WTC11 (cell line): Measurements from ENCODE around the gene CLNK. TPM values are rescaled to one million over a fixed set of nuclear protein-coding genes. Genes with fewer than 3 reads are reported as not detected.

Source experiments
- ATAC-seq: fragments of 200-7000 bp; cut with Tn5 transposase; 2 replicates; pipeline ENCODE4 v1.10.0; 2021; ENCODE audit warnings: mild to moderate bottlenecking, moderate library complexity
- CTCF ChIA-PET: fragments of 300-600 bp; sonication (Branson Sonifier 250); formaldehyde crosslinking; loops from one replicate; lab custom pipeline; 2021; ENCODE audit warnings: antibody characterized with exemption; lab: Charles Lee
- POLR2A ChIA-PET: fragments of 350-600 bp; sonication (Branson Sonifier 250); formaldehyde crosslinking; loops from one replicate; lab custom pipeline; 2021; ENCODE audit warnings: antibody characterized with exemption; lab: Charles Lee
- DNase-seq: peaks from one replicate; pipeline ENCODE4 v3.0.0; 2021; ENCODE audit warnings: low spot score
- H3K27ac Mint-ChIP-seq: 2 replicates; pipeline ENCODE4 v1.8.0; 2021; ENCODE audit warnings: mixed read lengths
- H3K27me3 Mint-ChIP-seq: 2 replicates; pipeline ENCODE4 v1.8.0; 2021; ENCODE audit warnings: low read depth, mild to moderate bottlenecking, moderate library complexity, mixed read lengths
- H3K36me3 Mint-ChIP-seq: 2 replicates; pipeline ENCODE4 v1.8.0; 2021; ENCODE audit warnings: mixed read lengths
- H3K4me1 Mint-ChIP-seq: 2 replicates; pipeline ENCODE4 v1.8.0; 2022; ENCODE audit warnings: mixed read lengths
- H3K4me3 Mint-ChIP-seq: 2 replicates; pipeline ENCODE4 v1.8.0; 2021; ENCODE audit warnings: mild to moderate bottlenecking, moderate library complexity, mixed read lengths
- H3K9me3 Mint-ChIP-seq: 2 replicates; pipeline ENCODE4 v1.8.0; 2021; ENCODE audit warnings: mixed read lengths
- CBFB ChIP-seq: sonication (generic); formaldehyde crosslinking; IDR thresholded peaks from 2 replicates; pipeline ENCODE4 v1.8.1; 2022; ENCODE audit warnings: mild to moderate bottlenecking, low read depth, missing genetic modification reagents
- ELF4 ChIP-seq: sonication (generic); formaldehyde crosslinking; IDR thresholded peaks from 2 replicates; pipeline ENCODE4 v1.8.1; 2022; ENCODE audit warnings: low read depth, mild to moderate bottlenecking, moderate library complexity, missing genetic modification reagents
- EMX1 ChIP-seq: fragments of 250-450 bp; sonication (Bioruptor Pico); IDR thresholded peaks from 2 replicates; pipeline ENCODE4 v1.8.0; 2021; ENCODE audit warnings: mild to moderate bottlenecking
- FOXK1 ChIP-seq: sonication (generic); formaldehyde crosslinking; IDR thresholded peaks from 2 replicates; pipeline ENCODE4 v1.8.0; 2022; ENCODE audit warnings: mild to moderate bottlenecking, moderate library complexity, missing genetic modification reagents
- GABPB1 ChIP-seq: sonication (generic); formaldehyde crosslinking; IDR thresholded peaks from 2 replicates; pipeline ENCODE4 v1.8.1; 2023; ENCODE audit warnings: mild to moderate bottlenecking, missing genetic modification reagents
- HMGA2 ChIP-seq: fragments of 250-450 bp; sonication (Bioruptor Pico); IDR thresholded peaks from 2 replicates; pipeline ENCODE4 v1.4.0; 2021; ENCODE audit warnings: mild to moderate bottlenecking, moderate library complexity
- KAT7 ChIP-seq: sonication (generic); formaldehyde crosslinking; IDR thresholded peaks from 2 replicates; pipeline ENCODE4 v1.8.1; 2023; ENCODE audit warnings: missing genetic modification reagents, mild to moderate bottlenecking, borderline replicate concordance
- OVOL2 ChIP-seq: fragments of 250-450 bp; sonication (Bioruptor Pico); IDR thresholded peaks from 2 replicates; pipeline ENCODE4 v1.9.0; 2021; ENCODE audit warnings: mild to moderate bottlenecking, borderline replicate concordance
- TEAD4 ChIP-seq: sonication (generic); formaldehyde crosslinking; IDR thresholded peaks from 2 replicates; pipeline ENCODE4 v1.8.0; 2022; ENCODE audit warnings: mild to moderate bottlenecking, missing genetic modification reagents
- TP53 ChIP-seq: sonication (generic); formaldehyde crosslinking; IDR thresholded peaks from 2 replicates; pipeline ENCODE4 v1.8.1; 2023; ENCODE audit warnings: mild to moderate bottlenecking, missing genetic modification reagents
- ZNF263 ChIP-seq: sonication (generic); formaldehyde crosslinking; IDR thresholded peaks from 2 replicates; pipeline ENCODE4 v1.8.1; 2022; ENCODE audit warnings: low read depth, mild to moderate bottlenecking, moderate library complexity, missing genetic modification reagents
- ZNF423 ChIP-seq: fragments of 250-450 bp; sonication (Bioruptor Pico); IDR thresholded peaks from 2 replicates; pipeline ENCODE4 v2.1.2; 2022; ENCODE audit warnings: mild to moderate bottlenecking, moderate library complexity
- ZNF671 ChIP-seq: fragments of 250-450 bp; sonication (Bioruptor Pico); IDR thresholded peaks from 2 replicates; pipeline ENCODE4 v1.8.0; 2021; ENCODE audit warnings: mild to moderate bottlenecking
- total RNA-seq: library from RNA; stranded (reverse); gene quantifications from 3 replicates; pipeline ENCODE4 v1.2.3, GENCODE V29; 2021
- TF ChIP-seq, protein P1 (sequence below): fragments of 250-450 bp; sonication (Bioruptor Pico); conservative IDR thresholded peaks from 2 replicates; pipeline ENCODE4 v1.9.0; 2021; ENCODE audit warnings: mild to moderate bottlenecking
- TF ChIP-seq, protein P2 (sequence below): sonication (generic); formaldehyde crosslinking; IDR thresholded peaks from 2 replicates; pipeline ENCODE4 v1.8.0; 2023; ENCODE audit warnings: missing genetic modification reagents
- TF ChIP-seq, protein P3 (sequence below): sonication (generic); formaldehyde crosslinking; IDR thresholded peaks from 2 replicates; pipeline ENCODE4 v1.8.0; 2022; ENCODE audit warnings: mild to moderate bottlenecking, missing genetic modification reagents
- TF ChIP-seq, protein P4 (sequence below): sonication (generic); formaldehyde crosslinking; IDR thresholded peaks from 2 replicates; pipeline ENCODE4 v1.8.1; 2023; ENCODE audit warnings: mild to moderate bottlenecking, missing genetic modification reagents, moderate library complexity
- TF ChIP-seq, protein P5 (sequence below): sonication (generic); formaldehyde crosslinking; IDR thresholded peaks from 2 replicates; pipeline ENCODE4 v1.8.1; 2022; ENCODE audit warnings: missing genetic modification reagents, borderline replicate concordance

The CLNK gene
- total RNA-seq, 1 experiment from 2014 or later: not detected

DNA sequence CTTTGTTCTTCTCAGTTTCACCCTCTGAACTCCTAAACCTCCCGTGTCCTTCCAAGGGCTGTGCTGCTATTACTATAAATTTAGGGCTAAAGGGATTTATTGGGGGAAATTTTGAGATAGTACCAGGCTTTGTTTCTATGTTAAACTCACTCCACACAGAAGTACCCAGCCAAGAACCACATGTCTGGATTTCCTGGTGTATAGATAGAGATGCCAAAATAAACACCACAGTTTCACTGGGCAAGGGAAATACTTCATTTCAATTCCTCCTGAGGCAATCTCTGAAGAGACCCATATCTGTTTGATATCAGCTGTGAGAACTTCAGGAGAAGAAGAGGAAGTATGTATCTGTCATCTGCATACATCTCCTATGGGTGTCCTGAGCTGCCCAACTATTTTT lies 21.7 kb upstream of the CLNK start:
- peaks cover 41% of the 10 kb centered on the region for H3K36me3 Mint-ChIP-seq
- H3K27ac Mint-ChIP-seq: no peak overlapping the region
- peaks cover 55% of the 10 kb centered on the region for H3K9me3 Mint-ChIP-seq
- no peak overlapping the region for H3K4me3 Mint-ChIP-seq
- POLR2A ChIA-PET: no interaction called here
- no peaks in the 10 kb centered on the region; the same call in 1 of the 2 replicates for H3K27me3 Mint-ChIP-seq
- no peak for TF ChIP-seq FOXK1 (CRISPR knock-in tag)
- TF ChIP-seq GABPB1 (CRISPR knock-in tag): no peak
- TF ChIP-seq ZNF423: no peak
- TF ChIP-seq ELF4 (CRISPR knock-in tag): no peak
- no peak for TF ChIP-seq TEAD4 (CRISPR knock-in tag)
- TF ChIP-seq OVOL2: no peak
- TF ChIP-seq, protein P1, sequence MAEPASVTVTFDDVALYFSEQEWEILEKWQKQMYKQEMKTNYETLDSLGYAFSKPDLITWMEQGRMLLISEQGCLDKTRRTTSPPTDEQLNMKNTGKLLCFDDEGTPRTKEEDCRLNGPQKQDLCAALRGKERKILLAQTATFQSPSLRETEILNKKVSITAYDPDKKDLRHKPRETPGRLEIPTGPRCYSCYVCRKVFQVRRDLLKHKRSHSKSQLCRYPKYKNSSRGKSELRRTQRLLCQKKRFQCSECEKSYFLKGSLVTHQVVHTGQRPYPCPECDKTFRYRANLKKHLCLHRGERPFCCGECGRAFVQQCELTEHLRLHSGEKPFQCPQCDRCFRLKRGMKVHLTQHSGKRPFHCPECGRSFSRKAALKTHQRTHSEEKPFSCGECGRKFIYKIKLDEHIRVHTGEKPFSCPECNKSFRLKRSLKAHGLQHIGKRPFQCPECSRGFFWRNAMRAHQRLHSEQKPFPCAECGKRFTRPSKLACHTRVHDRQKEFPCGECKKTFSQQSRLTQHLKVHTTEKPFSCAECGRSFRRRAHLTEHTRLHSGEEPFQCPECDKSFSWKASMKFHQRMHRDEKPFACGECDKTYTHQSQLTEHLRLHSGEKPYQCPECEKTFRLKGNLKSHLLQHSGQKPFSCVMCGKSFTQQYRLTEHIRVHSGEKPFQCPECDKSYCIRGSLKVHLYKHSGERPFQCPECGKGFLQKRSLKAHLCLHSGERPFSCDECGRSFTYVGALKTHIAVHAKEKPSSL (CRISPR knock-in tag): no peak
- no peak for TF ChIP-seq ZNF671
- TF ChIP-seq, protein P2, sequence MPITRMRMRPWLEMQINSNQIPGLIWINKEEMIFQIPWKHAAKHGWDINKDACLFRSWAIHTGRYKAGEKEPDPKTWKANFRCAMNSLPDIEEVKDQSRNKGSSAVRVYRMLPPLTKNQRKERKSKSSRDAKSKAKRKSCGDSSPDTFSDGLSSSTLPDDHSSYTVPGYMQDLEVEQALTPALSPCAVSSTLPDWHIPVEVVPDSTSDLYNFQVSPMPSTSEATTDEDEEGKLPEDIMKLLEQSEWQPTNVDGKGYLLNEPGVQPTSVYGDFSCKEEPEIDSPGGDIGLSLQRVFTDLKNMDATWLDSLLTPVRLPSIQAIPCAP: no peak
- no peak for TF ChIP-seq HMGA2
- TF ChIP-seq, protein P3, sequence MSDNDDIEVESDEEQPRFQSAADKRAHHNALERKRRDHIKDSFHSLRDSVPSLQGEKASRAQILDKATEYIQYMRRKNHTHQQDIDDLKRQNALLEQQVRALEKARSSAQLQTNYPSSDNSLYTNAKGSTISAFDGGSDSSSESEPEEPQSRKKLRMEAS (CRISPR knock-in tag): no peak
- H3K4me1 Mint-ChIP-seq: no peaks in the 10 kb centered on the region
- ATAC-seq: no peak
- CTCF ChIA-PET: no interaction called here
- no peak for DNase-seq

DNA sequence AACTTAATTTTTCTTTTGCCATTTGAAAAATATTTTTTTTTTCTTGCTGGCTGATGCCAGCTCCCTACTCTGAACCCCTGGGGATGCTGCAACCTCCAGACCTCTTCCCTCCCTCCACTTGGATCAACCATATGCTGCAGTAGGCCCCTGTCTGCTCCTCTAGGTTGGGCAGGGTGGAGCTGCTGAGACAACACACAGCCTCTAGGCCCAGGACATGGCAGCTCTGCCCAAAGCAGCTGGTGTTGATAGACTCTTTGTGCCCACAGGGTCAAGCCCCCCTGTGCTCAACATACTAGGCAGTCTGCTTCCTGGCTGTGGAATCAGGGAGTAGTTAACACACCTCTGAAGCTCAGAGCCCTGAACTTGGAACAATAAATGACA lies 19.9 kb upstream of the CLNK start:
- Mint-ChIP-seq H3K36me3 (peaks cover 29% of the 10 kb centered on the region), H3K27me3 (no peaks in the 10 kb centered on the region; the same call in 1 of the 2 replicates), H3K27ac (no peak overlapping the region), H3K4me1 (no peaks in the 10 kb centered on the region), H3K4me3 (no peak overlapping the region), H3K9me3 (peaks cover 41% of the 10 kb centered on the region)
- CTCF ChIA-PET: no interaction called here
- POLR2A ChIA-PET: no interaction called here
- no peak for TF ChIP-seq ZNF671
- no peak for TF ChIP-seq ZNF263 (CRISPR knock-in tag)
- TF ChIP-seq, protein P4, sequence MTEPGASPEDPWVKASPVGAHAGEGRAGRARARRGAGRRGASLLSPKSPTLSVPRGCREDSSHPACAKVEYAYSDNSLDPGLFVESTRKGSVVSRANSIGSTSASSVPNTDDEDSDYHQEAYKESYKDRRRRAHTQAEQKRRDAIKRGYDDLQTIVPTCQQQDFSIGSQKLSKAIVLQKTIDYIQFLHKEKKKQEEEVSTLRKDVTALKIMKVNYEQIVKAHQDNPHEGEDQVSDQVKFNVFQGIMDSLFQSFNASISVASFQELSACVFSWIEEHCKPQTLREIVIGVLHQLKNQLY: no peak
- TF ChIP-seq, protein P1 (CRISPR knock-in tag): no peak
- TF ChIP-seq, protein P5, sequence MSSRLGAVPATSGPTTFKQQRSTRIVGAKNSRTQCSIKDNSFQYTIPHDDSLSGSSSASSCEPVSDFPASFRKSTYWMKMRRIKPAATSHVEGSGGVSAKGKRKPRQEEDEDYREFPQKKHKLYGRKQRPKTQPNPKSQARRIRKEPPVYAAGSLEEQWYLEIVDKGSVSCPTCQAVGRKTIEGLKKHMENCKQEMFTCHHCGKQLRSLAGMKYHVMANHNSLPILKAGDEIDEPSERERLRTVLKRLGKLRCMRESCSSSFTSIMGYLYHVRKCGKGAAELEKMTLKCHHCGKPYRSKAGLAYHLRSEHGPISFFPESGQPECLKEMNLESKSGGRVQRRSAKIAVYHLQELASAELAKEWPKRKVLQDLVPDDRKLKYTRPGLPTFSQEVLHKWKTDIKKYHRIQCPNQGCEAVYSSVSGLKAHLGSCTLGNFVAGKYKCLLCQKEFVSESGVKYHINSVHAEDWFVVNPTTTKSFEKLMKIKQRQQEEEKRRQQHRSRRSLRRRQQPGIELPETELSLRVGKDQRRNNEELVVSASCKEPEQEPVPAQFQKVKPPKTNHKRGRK: no peak
- DNase-seq (no peak), ATAC-seq (no peak)

DNA sequence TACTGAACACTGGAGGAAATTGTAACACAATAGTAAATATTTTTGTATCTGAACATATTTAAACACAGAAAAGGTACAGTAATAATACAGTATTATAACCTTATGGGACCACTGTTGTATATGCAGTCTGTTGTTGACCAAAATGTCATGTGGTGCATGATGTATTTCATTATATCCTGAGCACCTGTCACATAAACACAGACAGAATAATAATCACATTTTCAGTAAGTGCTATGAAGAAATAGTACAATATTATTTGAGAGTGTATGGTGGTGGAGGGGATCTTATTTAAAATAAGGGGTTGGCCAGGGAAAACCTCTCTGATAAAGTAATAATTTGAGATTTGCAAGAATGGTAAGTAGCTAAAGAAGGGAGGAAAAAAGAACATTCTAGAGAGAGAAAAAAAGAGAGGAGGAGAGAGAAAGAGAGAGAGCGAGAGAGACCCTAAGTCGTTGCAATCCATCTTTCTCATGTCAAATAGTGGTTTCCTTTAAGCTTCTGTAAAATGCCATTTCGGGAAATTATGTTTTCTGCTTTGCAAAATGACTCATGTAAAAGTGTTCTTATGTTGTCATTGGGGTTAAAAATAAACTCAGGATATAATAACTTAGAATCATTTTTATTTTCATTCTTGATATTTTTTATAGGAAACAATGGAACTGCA lies 19.3 kb upstream of the CLNK start:
- Mint-ChIP-seq H3K36me3 (peaks cover 32% of the 10 kb centered on the region), H3K27me3 (no peaks in the 10 kb centered on the region; the same call in 1 of the 2 replicates), H3K4me1 (no peaks in the 10 kb centered on the region), H3K4me3 (no peak overlapping the region), H3K27ac (no peak overlapping the region), H3K9me3 (peaks cover 40% of the 10 kb centered on the region)
- ATAC-seq (no peak), DNase-seq (no peak)
- ChIA-PET CTCF (no interaction called here), POLR2A (no interaction called here)
- TF ChIP-seq KAT7 (CRISPR knock-in tag) (no peak), CBFB (CRISPR knock-in tag) (no peak), EMX1 (CRISPR knock-in tag) (no peak), TP53 (no peak), ZNF671 (no peak)
- TF ChIP-seq, protein P5: no peak
